K562 (cell line): ENCODE results near the gene ZMIZ1. TPM values are rescaled to one million over a fixed set of nuclear protein-coding genes. Genes with fewer than 3 reads are reported as not detected.

Experiments
- ETV6 ChIP-seq, 3 experiments: fragments of 150-350 bp in 1 of 3; sonication (generic) in 1 of 3; formaldehyde crosslinking in 1 of 3; IDR thresholded peaks; 2 replicates each; pipeline versions ENCODE4 v1.6.1 to v1.8.0; 2014 to 2022; ENCODE audit warnings: borderline replicate concordance in 2 of 3, low read depth in 2 of 3, antibody characterized with exemption in 1 of 3, low read length in 1 of 3, mild to moderate bottlenecking in 1 of 3, missing genetic modification reagents in 1 of 3
- KLF10 ChIP-seq: fragments of 250-450 bp; sonication (Bioruptor Pico); IDR thresholded peaks from 2 replicates; pipeline ENCODE4 v1.6.1; 2021; ENCODE audit warnings: matching md5 sums
- NEUROD1 ChIP-seq: fragments of 150-350 bp; IDR thresholded peaks from 2 replicates; pipeline ENCODE4 v1.6.1; 2014; ENCODE audit warnings: borderline replicate concordance, low read length, low read depth; ENCODE audit not compliant: partially characterized antibody
- NRF1 ChIP-seq, 2 experiments: fragments of 450-650 bp; IDR thresholded peaks in 1 of 2; conservative IDR thresholded peaks in 1 of 2; 2 replicates each; pipeline ENCODE4 v1.6.1; 2014; ENCODE audit warnings: mild to moderate bottlenecking in 2 of 2
- SOX6 ChIP-seq: fragments of 450-650 bp; IDR thresholded peaks from 2 replicates; pipeline ENCODE4 v1.6.1; 2014; ENCODE audit warnings: mild to moderate bottlenecking
- TCF7L2 ChIP-seq: fragments of 150-350 bp; IDR thresholded peaks from 2 replicates; pipeline ENCODE4 v1.6.1; 2016; ENCODE audit warnings: low read depth, mild to moderate bottlenecking, low read length, moderate library complexity
- TEAD1 ChIP-seq, 2 experiments: fragments of 450-650 bp in 1 of 2; sonication (generic) in 1 of 2; formaldehyde crosslinking; IDR thresholded peaks; 2 replicates each; pipeline versions ENCODE4 v1.4.0 to v1.8.0; 2020 to 2022; ENCODE audit warnings: mild to moderate bottlenecking in 2 of 2, missing genetic modification reagents in 1 of 2
- XRCC5 ChIP-seq: fragments of 200-400 bp; formaldehyde crosslinking; IDR thresholded peaks from 2 replicates; pipeline ENCODE4 v1.6.1; 2017; ENCODE audit warnings: low read depth, mild to moderate bottlenecking, low read length
- polyA plus RNA-seq, 8 experiments: library from polyadenylated mRNA; depleted of rRNA in 4 of 8; stranded (reverse) in 5 of 8; unstranded in 3 of 8; fragments of >200 nt; fragmentation: Nextera tagmentation in 2 of 8; fragmentation: Illumina TruSeq in 1 of 8; extraction: Ambion mirVana in 2 of 8; extraction: Trizol in 1 of 8; gene quantifications; 2 replicates each; pipeline versions ENCODE4 v1.2.1 to v1.2.3, GENCODE V29; 2011 to 2014; ENCODE audit warnings: inconsistent platforms in 1 of 8, missing spikeins in 1 of 8
- total RNA-seq, 7 experiments: library from RNA; depleted of rRNA in 6 of 7; stranded (reverse); fragments of >200 nt in 6 of 7; fragmentation: Illumina TruSeq in 2 of 7; extraction: Trizol in 2 of 7; gene quantifications; 2 replicates each; pipeline versions ENCODE4 v1.2.1 to v1.2.3, GENCODE V29; 2011 to 2021; ENCODE audit warnings: low replicate concordance in 1 of 7
- TF ChIP-seq, protein P1 (sequence below): sonication (generic); formaldehyde crosslinking; IDR thresholded peaks from 2 replicates; pipeline ENCODE4 v1.8.0; 2023; ENCODE audit warnings: mild to moderate bottlenecking, missing genetic modification reagents
- TF ChIP-seq, protein P2 (sequence below), 2 experiments: fragments of 450-650 bp; IDR thresholded peaks; 2 replicates each; pipeline ENCODE4 v1.6.1; 2018; ENCODE audit warnings: mild to moderate bottlenecking in 2 of 2, low read depth in 1 of 2; ENCODE audit not compliant: partially characterized antibody in 2 of 2
- TF ChIP-seq, protein P3 (sequence below), 2 experiments: fragments of 150-350 bp in 1 of 2; IDR thresholded peaks; 2 replicates each; pipeline ENCODE4 v1.6.1; 2012 to 2016; ENCODE audit warnings: low read depth in 2 of 2, low read length in 2 of 2, mild to moderate bottlenecking in 1 of 2, moderate library complexity in 1 of 2
- TF ChIP-seq, protein P4 (sequence below): fragments of 450-650 bp; formaldehyde crosslinking; IDR thresholded peaks from 2 replicates; pipeline ENCODE4 v1.4.0; 2020; ENCODE audit warnings: mild to moderate bottlenecking, moderate library complexity

Gene ZMIZ1
- total and polyA plus RNA-seq, 9 of the 15 experiments (the other 6 are each of a cell fraction or from before 2014, with no cell fraction given): 1.0 to 37.3 (median 4.3) TPM

DNA sequence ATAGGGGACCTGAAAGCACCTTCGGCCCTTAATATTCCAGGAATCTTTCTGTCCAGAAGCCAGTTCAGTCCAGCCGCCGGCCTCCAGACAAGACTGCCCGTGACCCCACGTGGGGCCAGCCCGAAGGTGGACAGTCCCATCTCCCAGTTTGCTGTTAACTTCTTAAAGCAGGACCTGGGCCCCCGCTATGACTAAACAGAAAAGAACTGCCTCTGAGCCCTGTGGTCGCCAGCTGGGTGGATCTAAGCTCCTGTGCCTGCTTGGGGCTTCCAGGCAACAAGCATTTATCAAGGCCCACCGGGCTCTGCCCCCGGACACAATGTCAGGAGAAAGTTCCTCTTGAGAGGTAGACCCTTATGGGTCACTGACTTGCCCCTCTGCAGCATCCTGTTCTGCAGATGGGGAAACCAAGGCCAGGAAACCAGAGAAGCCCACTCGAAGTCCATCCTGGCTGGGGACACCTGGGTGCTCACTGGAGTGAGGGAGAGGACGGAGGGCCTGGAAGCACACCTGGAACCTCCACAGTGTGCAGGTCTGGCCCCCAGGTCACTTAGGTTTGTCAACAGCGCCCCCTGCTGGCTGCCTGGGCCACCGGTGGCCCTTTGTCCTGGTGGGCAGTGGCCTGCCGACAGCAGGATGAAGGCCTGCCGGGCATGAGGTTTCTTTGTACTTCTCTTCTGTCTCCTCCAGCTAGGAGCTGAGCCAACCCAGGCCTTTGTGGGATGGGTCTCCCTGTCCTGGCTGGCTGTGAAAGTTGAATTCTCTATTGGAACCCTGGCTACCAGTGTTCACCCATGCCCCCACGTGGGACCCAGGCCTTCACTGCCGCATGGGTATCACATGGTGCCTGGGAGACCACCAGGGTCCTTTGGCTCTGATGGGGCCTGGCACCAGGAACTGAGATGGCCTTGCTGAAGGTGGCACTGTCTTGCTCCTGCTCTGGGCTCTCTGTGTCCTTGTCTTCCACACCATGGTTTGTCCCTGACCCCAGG is 128.0 kb downstream of the ZMIZ1 start (continued):
- no peak for TF ChIP-seq ETV6 (IDR thresholded peaks at IDR 0.05; ENCODE audit: borderline replicate concordance in 1 of 2, low read depth in 2 of 2, low read length in 1 of 2)
- TF ChIP-seq ETV6 (CRISPR knock-in tag; IDR thresholded peaks at IDR 0.05; ENCODE audit: borderline replicate concordance): no peak
- TF ChIP-seq KLF10 (CRISPR knock-in tag): no peak
- TF ChIP-seq, protein P1, sequence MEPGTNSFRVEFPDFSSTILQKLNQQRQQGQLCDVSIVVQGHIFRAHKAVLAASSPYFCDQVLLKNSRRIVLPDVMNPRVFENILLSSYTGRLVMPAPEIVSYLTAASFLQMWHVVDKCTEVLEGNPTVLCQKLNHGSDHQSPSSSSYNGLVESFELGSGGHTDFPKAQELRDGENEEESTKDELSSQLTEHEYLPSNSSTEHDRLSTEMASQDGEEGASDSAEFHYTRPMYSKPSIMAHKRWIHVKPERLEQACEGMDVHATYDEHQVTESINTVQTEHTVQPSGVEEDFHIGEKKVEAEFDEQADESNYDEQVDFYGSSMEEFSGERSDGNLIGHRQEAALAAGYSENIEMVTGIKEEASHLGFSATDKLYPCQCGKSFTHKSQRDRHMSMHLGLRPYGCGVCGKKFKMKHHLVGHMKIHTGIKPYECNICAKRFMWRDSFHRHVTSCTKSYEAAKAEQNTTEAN (CRISPR knock-in tag): 0 out of 2 replicates have a peak, but pooled peaks have one; percentile 29
- TF ChIP-seq, protein P2, sequence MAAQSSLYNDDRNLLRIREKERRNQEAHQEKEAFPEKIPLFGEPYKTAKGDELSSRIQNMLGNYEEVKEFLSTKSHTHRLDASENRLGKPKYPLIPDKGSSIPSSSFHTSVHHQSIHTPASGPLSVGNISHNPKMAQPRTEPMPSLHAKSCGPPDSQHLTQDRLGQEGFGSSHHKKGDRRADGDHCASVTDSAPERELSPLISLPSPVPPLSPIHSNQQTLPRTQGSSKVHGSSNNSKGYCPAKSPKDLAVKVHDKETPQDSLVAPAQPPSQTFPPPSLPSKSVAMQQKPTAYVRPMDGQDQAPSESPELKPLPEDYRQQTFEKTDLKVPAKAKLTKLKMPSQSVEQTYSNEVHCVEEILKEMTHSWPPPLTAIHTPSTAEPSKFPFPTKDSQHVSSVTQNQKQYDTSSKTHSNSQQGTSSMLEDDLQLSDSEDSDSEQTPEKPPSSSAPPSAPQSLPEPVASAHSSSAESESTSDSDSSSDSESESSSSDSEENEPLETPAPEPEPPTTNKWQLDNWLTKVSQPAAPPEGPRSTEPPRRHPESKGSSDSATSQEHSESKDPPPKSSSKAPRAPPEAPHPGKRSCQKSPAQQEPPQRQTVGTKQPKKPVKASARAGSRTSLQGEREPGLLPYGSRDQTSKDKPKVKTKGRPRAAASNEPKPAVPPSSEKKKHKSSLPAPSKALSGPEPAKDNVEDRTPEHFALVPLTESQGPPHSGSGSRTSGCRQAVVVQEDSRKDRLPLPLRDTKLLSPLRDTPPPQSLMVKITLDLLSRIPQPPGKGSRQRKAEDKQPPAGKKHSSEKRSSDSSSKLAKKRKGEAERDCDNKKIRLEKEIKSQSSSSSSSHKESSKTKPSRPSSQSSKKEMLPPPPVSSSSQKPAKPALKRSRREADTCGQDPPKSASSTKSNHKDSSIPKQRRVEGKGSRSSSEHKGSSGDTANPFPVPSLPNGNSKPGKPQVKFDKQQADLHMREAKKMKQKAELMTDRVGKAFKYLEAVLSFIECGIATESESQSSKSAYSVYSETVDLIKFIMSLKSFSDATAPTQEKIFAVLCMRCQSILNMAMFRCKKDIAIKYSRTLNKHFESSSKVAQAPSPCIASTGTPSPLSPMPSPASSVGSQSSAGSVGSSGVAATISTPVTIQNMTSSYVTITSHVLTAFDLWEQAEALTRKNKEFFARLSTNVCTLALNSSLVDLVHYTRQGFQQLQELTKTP (IDR thresholded peaks at IDR 0.05; ENCODE audit: low read depth in 1 of 2, partially characterized antibody in 2 of 2): no peak
- TF ChIP-seq, protein P3, sequence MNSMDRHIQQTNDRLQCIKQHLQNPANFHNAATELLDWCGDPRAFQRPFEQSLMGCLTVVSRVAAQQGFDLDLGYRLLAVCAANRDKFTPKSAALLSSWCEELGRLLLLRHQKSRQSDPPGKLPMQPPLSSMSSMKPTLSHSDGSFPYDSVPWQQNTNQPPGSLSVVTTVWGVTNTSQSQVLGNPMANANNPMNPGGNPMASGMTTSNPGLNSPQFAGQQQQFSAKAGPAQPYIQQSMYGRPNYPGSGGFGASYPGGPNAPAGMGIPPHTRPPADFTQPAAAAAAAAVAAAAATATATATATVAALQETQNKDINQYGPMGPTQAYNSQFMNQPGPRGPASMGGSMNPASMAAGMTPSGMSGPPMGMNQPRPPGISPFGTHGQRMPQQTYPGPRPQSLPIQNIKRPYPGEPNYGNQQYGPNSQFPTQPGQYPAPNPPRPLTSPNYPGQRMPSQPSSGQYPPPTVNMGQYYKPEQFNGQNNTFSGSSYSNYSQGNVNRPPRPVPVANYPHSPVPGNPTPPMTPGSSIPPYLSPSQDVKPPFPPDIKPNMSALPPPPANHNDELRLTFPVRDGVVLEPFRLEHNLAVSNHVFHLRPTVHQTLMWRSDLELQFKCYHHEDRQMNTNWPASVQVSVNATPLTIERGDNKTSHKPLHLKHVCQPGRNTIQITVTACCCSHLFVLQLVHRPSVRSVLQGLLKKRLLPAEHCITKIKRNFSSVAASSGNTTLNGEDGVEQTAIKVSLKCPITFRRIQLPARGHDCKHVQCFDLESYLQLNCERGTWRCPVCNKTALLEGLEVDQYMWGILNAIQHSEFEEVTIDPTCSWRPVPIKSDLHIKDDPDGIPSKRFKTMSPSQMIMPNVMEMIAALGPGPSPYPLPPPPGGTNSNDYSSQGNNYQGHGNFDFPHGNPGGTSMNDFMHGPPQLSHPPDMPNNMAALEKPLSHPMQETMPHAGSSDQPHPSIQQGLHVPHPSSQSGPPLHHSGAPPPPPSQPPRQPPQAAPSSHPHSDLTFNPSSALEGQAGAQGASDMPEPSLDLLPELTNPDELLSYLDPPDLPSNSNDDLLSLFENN (IDR thresholded peaks at IDR 0.05; ENCODE audit: low read depth in 2 of 2, low read length in 2 of 2): no peak
- TF ChIP-seq TEAD1 (CRISPR knock-in tag; IDR thresholded peaks at IDR 0.05): 0 out of 4 replicates have a peak, but pooled peaks of 1 of the 2 experiments have one; percentile 16
- no peak for TF ChIP-seq XRCC5
- TF ChIP-seq, protein P4, sequence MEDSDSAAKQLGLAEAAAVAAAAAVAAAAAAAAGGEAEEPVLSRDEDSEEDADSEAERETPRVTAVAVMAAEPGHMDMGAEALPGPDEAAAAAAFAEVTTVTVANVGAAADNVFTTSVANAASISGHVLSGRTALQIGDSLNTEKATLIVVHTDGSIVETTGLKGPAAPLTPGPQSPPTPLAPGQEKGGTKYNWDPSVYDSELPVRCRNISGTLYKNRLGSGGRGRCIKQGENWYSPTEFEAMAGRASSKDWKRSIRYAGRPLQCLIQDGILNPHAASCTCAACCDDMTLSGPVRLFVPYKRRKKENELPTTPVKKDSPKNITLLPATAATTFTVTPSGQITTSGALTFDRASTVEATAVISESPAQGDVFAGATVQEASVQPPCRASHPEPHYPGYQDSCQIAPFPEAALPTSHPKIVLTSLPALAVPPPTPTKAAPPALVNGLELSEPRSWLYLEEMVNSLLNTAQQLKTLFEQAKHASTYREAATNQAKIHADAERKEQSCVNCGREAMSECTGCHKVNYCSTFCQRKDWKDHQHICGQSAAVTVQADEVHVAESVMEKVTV (CRISPR knock-in tag): peak; percentile 70
- no peak for TF ChIP-seq NRF1 (conservative IDR thresholded peaks at IDR 0.05 in 1 of 2, IDR thresholded peaks at IDR 0.05 in 1 of 2)
- no peak for TF ChIP-seq TCF7L2
- TF ChIP-seq NEUROD1: peak; percentile 31
- TF ChIP-seq SOX6: peak; percentile 19; the same call in 1 of the 2 replicates
